Breast epithelium (tissue), 4 donors: ENCODE measurements around the gene LRIG2. TPM values are rescaled to one million over a fixed set of nuclear protein-coding genes. Genes with fewer than 3 reads are reported as not detected.
"Not testable (repeated sequence)": the region's sequence is repeated elsewhere in the genome, so short reads cannot be mapped to it uniquely, and the experiment has no call there.

Source experiments
- DNase-seq, 2 donors: peaks; one replicate each; pipeline ENCODE4 v3.0.0-alpha.2; 2019; ENCODE audit warnings: low spot score in 2 of 2
- H3K27ac ChIP-seq, 2 donors: fragments of 200-600 bp; sonication (generic) in 1 of 2; one replicate each; pipeline ENCODE4 v1.5.1; 2016 to 2019; ENCODE audit warnings: mild to moderate bottlenecking in 1 of 2
- H3K27me3 ChIP-seq, 2 donors: fragments of 200-600 bp; sonication (generic) in 1 of 2; one replicate each; pipeline versions ENCODE4 v1.5.1 to v1.6.0; 2017 to 2019; ENCODE audit warnings: control low read depth in 1 of 2, mild to moderate bottlenecking in 1 of 2
- H3K36me3 ChIP-seq: fragments of 200-600 bp; one replicate; pipeline ENCODE4 v1.5.1; 2019
- H3K4me1 ChIP-seq, 2 donors: fragments of 200-600 bp; sonication (generic); one replicate each; pipeline ENCODE4 v1.5.1; 2016 to 2019; ENCODE audit warnings: control low read depth in 1 of 2
- H3K4me3 ChIP-seq, 3 donors: fragments of 200-600 bp; sonication (generic); 1 replicate in 2 of 3; 2 replicates in 1 of 3; pipeline ENCODE4 v1.5.1; 2016 to 2019; ENCODE audit warnings: mild to moderate bottlenecking in 3 of 3, moderate library complexity in 2 of 3
- H3K9me3 ChIP-seq, 2 donors: fragments of 200-600 bp; sonication (generic) in 1 of 2; one replicate each; pipeline ENCODE4 v1.5.1; 2016 to 2019; ENCODE audit warnings: control low read depth in 1 of 2
- POLR2A ChIP-seq: fragments of 450-650 bp; IDR thresholded peaks from one replicate; pipeline ENCODE4 v1.6.1; 2016; ENCODE audit warnings: antibody characterized with exemption, mild to moderate bottlenecking, moderate library complexity
- POLR2AphosphoS5 ChIP-seq, 3 donors: sonication (generic); formaldehyde crosslinking; IDR thresholded peaks; one replicate each; pipeline ENCODE4 v1.6.1; 2017; ENCODE audit warnings: antibody characterized with exemption in 3 of 3
- intact Hi-C: fragments of 100-400 bp; cut with DNase I; formaldehyde crosslinking; loops from one replicate; pipeline ENCODE4 v1.15.1; 2023; ENCODE audit warnings: low total_unique reads
- total RNA-seq, 3 donors: library from RNA; depleted of rRNA; stranded (reverse); fragments of >200 nt; gene quantifications; one replicate each; pipeline ENCODE4 v1.1.0, GENCODE V29; 2016
- TF ChIP-seq, protein P1 (sequence below), 3 donors: fragments of 450-650 bp; IDR thresholded peaks; one replicate each; pipeline ENCODE4 v1.5.1; 2016 to 2017; ENCODE audit warnings: antibody characterized with exemption in 3 of 3, mild to moderate bottlenecking in 3 of 3, moderate library complexity in 3 of 3

LRIG2 gene
- total RNA-seq, 3 donors from 2014 or later: 20.0 to 39.8 (median 24.3) TPM

DNA sequence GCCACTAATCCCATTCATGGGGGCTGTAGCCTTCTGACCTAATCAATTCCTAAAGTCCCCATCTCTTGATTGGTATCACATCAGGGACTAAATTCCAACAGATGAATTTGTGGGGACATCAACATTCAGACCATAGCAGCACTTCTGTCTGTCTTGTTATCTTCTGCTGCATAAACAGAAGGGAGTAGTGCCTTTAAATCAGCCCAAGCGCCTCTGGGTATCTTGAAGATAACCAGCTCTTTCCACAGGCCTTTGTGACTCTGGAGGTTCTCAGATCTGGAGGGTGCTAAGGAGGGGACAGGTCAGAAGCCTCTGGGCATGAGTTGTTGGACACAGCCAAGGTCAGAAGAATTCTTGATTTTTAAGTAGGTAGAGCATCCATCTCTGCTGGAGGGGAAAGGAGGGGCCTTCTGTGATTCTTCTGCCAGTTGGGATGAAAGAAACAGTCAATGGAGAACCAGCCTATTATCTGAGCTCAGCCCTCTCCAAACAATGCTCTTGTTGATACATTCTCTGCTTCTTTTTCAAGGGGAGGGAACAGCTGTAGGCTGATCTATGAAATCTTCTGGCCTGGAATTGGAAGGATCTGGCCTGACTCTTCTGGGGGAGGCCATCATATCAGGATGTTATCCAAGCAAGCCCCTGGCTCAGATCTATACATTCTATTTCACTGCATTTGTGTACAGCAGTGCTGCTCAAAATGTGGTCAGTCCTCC is 31.3 kb upstream of the LRIG2 start:
- Histone ChIP-seq H3K27me3 (no peaks in the 10 kb centered on the region), H3K36me3 (no peaks in the 10 kb centered on the region), H3K9me3 (no peaks in the 10 kb centered on the region), H3K4me3 (no peak overlapping the region), H3K27ac (peak overlapping the region in 1 of 2 donors; percentile 38), H3K4me1 (peaks cover 0 to 3% of the 10 kb centered on the region in 2 donors)
- no peak for DNase-seq
- TF ChIP-seq POLR2AphosphoS5 (IDR thresholded peaks at IDR 0.05) (no peak), POLR2A (no peak)
- TF ChIP-seq, protein P1, sequence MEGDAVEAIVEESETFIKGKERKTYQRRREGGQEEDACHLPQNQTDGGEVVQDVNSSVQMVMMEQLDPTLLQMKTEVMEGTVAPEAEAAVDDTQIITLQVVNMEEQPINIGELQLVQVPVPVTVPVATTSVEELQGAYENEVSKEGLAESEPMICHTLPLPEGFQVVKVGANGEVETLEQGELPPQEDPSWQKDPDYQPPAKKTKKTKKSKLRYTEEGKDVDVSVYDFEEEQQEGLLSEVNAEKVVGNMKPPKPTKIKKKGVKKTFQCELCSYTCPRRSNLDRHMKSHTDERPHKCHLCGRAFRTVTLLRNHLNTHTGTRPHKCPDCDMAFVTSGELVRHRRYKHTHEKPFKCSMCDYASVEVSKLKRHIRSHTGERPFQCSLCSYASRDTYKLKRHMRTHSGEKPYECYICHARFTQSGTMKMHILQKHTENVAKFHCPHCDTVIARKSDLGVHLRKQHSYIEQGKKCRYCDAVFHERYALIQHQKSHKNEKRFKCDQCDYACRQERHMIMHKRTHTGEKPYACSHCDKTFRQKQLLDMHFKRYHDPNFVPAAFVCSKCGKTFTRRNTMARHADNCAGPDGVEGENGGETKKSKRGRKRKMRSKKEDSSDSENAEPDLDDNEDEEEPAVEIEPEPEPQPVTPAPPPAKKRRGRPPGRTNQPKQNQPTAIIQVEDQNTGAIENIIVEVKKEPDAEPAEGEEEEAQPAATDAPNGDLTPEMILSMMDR (IDR thresholded peaks at IDR 0.05): no peak
- intact Hi-C loops: no loop called here

GRCh38 chr1:113042285-113043143 is 30.5 kb upstream of the LRIG2 start:
- H3K27me3 ChIP-seq: no peaks in the 10 kb centered on the region
- no peaks in the 10 kb centered on the region for H3K9me3 ChIP-seq
- TF ChIP-seq, protein P1 (IDR thresholded peaks at IDR 0.05): peak in 2 of 3 donors; percentile 43 to 65
- no peak for TF ChIP-seq POLR2A
- no peak for TF ChIP-seq POLR2AphosphoS5 (IDR thresholded peaks at IDR 0.05)
- H3K4me1 ChIP-seq: peaks cover 0 to 3% of the 10 kb centered on the region in 2 donors
- intact Hi-C loops: no loop called here
- peak in 1 of 2 donors; percentile 51 for DNase-seq
- no peaks in the 10 kb centered on the region for H3K36me3 ChIP-seq
- H3K4me3 ChIP-seq: peak overlapping the region in 1 of 3 donors; percentile 9
- H3K27ac ChIP-seq: peak overlapping the region in 1 of 2 donors; percentile 67

- Histone ChIP-seq H3K27ac (peak overlapping the region in 1 of 2 donors; percentile 67), H3K4me3 (peak overlapping the region in 1 of 3 donors; percentile 9)
- DNase-seq, intact Hi-C loops, H3K27me3 ChIP-seq, H3K36me3 ChIP-seq, H3K9me3 ChIP-seq, H3K4me1 ChIP-seq: not testable (repeated sequence)
These were observed 29.9 kb upstream of the LRIG2 start for GRCh38 chr1:113043144-113043488.

GRCh38 chr1:113046569-113046968 is 26.4 kb upstream of the LRIG2 start:
- no peaks in the 10 kb centered on the region for H3K36me3 ChIP-seq
- no peak for DNase-seq
- intact Hi-C loops: no loop called here
- no peak for TF ChIP-seq POLR2AphosphoS5 (IDR thresholded peaks at IDR 0.05)
- H3K4me3 ChIP-seq: no peak overlapping the region
- H3K4me1 ChIP-seq: peaks cover 0 to 3% of the 10 kb centered on the region in 2 donors
- no peaks in the 10 kb centered on the region for H3K9me3 ChIP-seq
- no peaks in the 10 kb centered on the region for H3K27me3 ChIP-seq
- no peak overlapping the region for H3K27ac ChIP-seq

GRCh38 chr1:113048064-113048463 is 24.9 kb upstream of the LRIG2 start:
- no peak for DNase-seq
- intact Hi-C loops: no loop called here
- Histone ChIP-seq H3K27me3 (no peaks in the 10 kb centered on the region), H3K4me1 (no peaks in the 10 kb centered on the region), H3K9me3 (no peaks in the 10 kb centered on the region), H3K27ac (no peak overlapping the region), H3K36me3 (no peaks in the 10 kb centered on the region), H3K4me3 (no peak overlapping the region)
- TF ChIP-seq POLR2AphosphoS5 (IDR thresholded peaks at IDR 0.05) (no peak), POLR2A (no peak)
- TF ChIP-seq, protein P1 (IDR thresholded peaks at IDR 0.05): no peak
